Gastroesophageal sphincter (tissue), 3 donors: ENCODE measurements around the gene LMX1B.

Experiments used
- CTCF ChIP-seq, 4 experiments: fragments of 200-600 bp in 2 of 4; fragments of 450-650 bp in 2 of 4; sonication (generic) in 1 of 4; IDR thresholded peaks; one replicate each; pipeline ENCODE4 v1.5.1; 2017 to 2019; ENCODE audit warnings: antibody characterized with exemption in 4 of 4, mild to moderate bottlenecking in 2 of 4, moderate library complexity in 2 of 4
- POLR2AphosphoS5 ChIP-seq: sonication (generic); formaldehyde crosslinking; IDR thresholded peaks from one replicate; pipeline ENCODE4 v1.6.1; 2017; ENCODE audit warnings: antibody characterized with exemption

- TF ChIP-seq CTCF (IDR thresholded peaks at IDR 0.05) (no peak), POLR2AphosphoS5 (no peak)
Measured at GRCh38 chr9:126664900-126665643, 51.3 kb downstream of the LMX1B start.
